ENCODE results near the gene ROS1. TPM values are rescaled to one million over a fixed set of nuclear protein-coding genes. Genes with fewer than 3 reads are reported as not detected.

The ROS1 gene
- total RNA-seq, 1 donor from 2014 or later: not detected

GRCh38 chr6:117344444-117345291 is 81.1 kb downstream of the ROS1 start:
- Histone ChIP-seq H3K4me3 (ENCODE audit: insufficient read depth, low read depth, low read length) (no peak overlapping the region), H3K4me1 (ENCODE audit: insufficient read depth, low read length) (no peaks in the 10 kb centered on the region), H2AFZ (ENCODE audit: low read depth, low read length) (no peak overlapping the region), H3K36me3 (ENCODE audit: insufficient read depth, low read length) (no peaks in the 10 kb centered on the region), H3K9me3 (ENCODE audit: insufficient read depth, low read depth, low read length) (no peaks in the 10 kb centered on the region), H3K9ac (ENCODE audit: low read length) (no peak overlapping the region), H4K20me1 (ENCODE audit: insufficient read depth, low read length) (no peaks in the 10 kb centered on the region), H3K27me3 (ENCODE audit: insufficient read depth, low read length) (no peaks in the 10 kb centered on the region), H3K79me2 (ENCODE audit: insufficient read depth, low read length) (no peaks in the 10 kb centered on the region), H3K4me2 (ENCODE audit: low read length) (no peak overlapping the region), H3K27ac (ENCODE audit: low read depth, low read length) (no peak overlapping the region)
- Mint-ChIP-seq H3K27me3 (ENCODE audit: low read depth, unreplicated experiment) (no peaks in the 10 kb centered on the region), H3K27ac (ENCODE audit: unreplicated experiment) (no peak overlapping the region), H3K4me3 (ENCODE audit: unreplicated experiment) (no peak overlapping the region), H3K4me1 (ENCODE audit: low read depth, unreplicated experiment) (no peaks in the 10 kb centered on the region), H3K36me3 (ENCODE audit: low read depth, unreplicated experiment) (no peaks in the 10 kb centered on the region), H3K9me3 (ENCODE audit: unreplicated experiment) (no peaks in the 10 kb centered on the region)
- TF ChIP-seq CTCF (IDR thresholded peaks at IDR 0.05; ENCODE audit: insufficient read depth, low read depth, low read length) (no peak), EZH2 (IDR thresholded peaks at IDR 0.05; ENCODE audit: insufficient read depth, low read length) (no peak)
- DNase-seq (ENCODE audit: low read depth): no peak
- FAIRE-seq: no peak

- H3K79me2 ChIP-seq (ENCODE audit: insufficient read depth, low read length): no peaks in the 10 kb centered on the region
- H3K27ac Mint-ChIP-seq (ENCODE audit: unreplicated experiment): no peak overlapping the region
- H3K36me3 ChIP-seq (ENCODE audit: insufficient read depth, low read length): no peaks in the 10 kb centered on the region
- H3K9me3 ChIP-seq (ENCODE audit: insufficient read depth, low read depth, low read length): no peaks in the 10 kb centered on the region
- no peaks in the 10 kb centered on the region for H4K20me1 ChIP-seq (ENCODE audit: insufficient read depth, low read length)
- peaks cover 2% of the 10 kb centered on the region for H3K27me3 Mint-ChIP-seq (ENCODE audit: low read depth, unreplicated experiment)
- H2AFZ ChIP-seq (ENCODE audit: low read depth, low read length): no peak overlapping the region
- no peaks in the 10 kb centered on the region for H3K4me1 Mint-ChIP-seq (ENCODE audit: low read depth, unreplicated experiment)
- H3K4me2 ChIP-seq (ENCODE audit: low read length): no peak overlapping the region
- TF ChIP-seq EZH2 (IDR thresholded peaks at IDR 0.05; ENCODE audit: insufficient read depth, low read length) (no peak), CTCF (IDR thresholded peaks at IDR 0.05; ENCODE audit: insufficient read depth, low read depth, low read length) (no peak)
- no peaks in the 10 kb centered on the region for H3K27me3 ChIP-seq (ENCODE audit: insufficient read depth, low read length)
- no peaks in the 10 kb centered on the region for H3K36me3 Mint-ChIP-seq (ENCODE audit: low read depth, unreplicated experiment)
- H3K27ac ChIP-seq (ENCODE audit: low read depth, low read length): no peak overlapping the region
- DNase-seq (ENCODE audit: low read depth): no peak
- no peaks in the 10 kb centered on the region for H3K9me3 Mint-ChIP-seq (ENCODE audit: unreplicated experiment)
- H3K4me3 Mint-ChIP-seq (ENCODE audit: unreplicated experiment): no peak overlapping the region
- no peak overlapping the region for H3K4me3 ChIP-seq (ENCODE audit: insufficient read depth, low read depth, low read length)
- H3K4me1 ChIP-seq (ENCODE audit: insufficient read depth, low read length): no peaks in the 10 kb centered on the region
- FAIRE-seq: no peak
- no peak overlapping the region for H3K9ac ChIP-seq (ENCODE audit: low read length)
Measured at GRCh38 chr6:117338567-117338966, 87.2 kb downstream of the ROS1 start.

- Histone ChIP-seq H4K20me1 (ENCODE audit: insufficient read depth, low read length) (no peaks in the 10 kb centered on the region), H3K9me3 (ENCODE audit: insufficient read depth, low read depth, low read length) (no peaks in the 10 kb centered on the region), H2AFZ (ENCODE audit: low read depth, low read length) (no peak overlapping the region), H3K79me2 (ENCODE audit: insufficient read depth, low read length) (no peaks in the 10 kb centered on the region), H3K4me2 (ENCODE audit: low read length) (no peak overlapping the region), H3K27me3 (ENCODE audit: insufficient read depth, low read length) (no peaks in the 10 kb centered on the region), H3K4me1 (ENCODE audit: insufficient read depth, low read length) (no peaks in the 10 kb centered on the region), H3K4me3 (ENCODE audit: insufficient read depth, low read depth, low read length) (no peak overlapping the region), H3K9ac (ENCODE audit: low read length) (no peak overlapping the region), H3K27ac (ENCODE audit: low read depth, low read length) (no peak overlapping the region), H3K36me3 (ENCODE audit: insufficient read depth, low read length) (no peaks in the 10 kb centered on the region)
- H3K9me3 Mint-ChIP-seq (ENCODE audit: unreplicated experiment): peaks cover 10% of the 10 kb centered on the region
- no peak overlapping the region for H3K27ac Mint-ChIP-seq (ENCODE audit: unreplicated experiment)
- FAIRE-seq (no peak), DNase-seq (ENCODE audit: low read depth) (no peak)
- TF ChIP-seq CTCF (IDR thresholded peaks at IDR 0.05; ENCODE audit: insufficient read depth, low read depth, low read length) (no peak), EZH2 (IDR thresholded peaks at IDR 0.05; ENCODE audit: insufficient read depth, low read length) (no peak)
- peaks cover 2% of the 10 kb centered on the region for H3K27me3 Mint-ChIP-seq (ENCODE audit: low read depth, unreplicated experiment)
- H3K36me3 Mint-ChIP-seq (ENCODE audit: low read depth, unreplicated experiment): no peaks in the 10 kb centered on the region
- H3K4me3 Mint-ChIP-seq (ENCODE audit: unreplicated experiment): no peak overlapping the region
- no peaks in the 10 kb centered on the region for H3K4me1 Mint-ChIP-seq (ENCODE audit: low read depth, unreplicated experiment)
Measured at GRCh38 chr6:117329926-117330325, 95.8 kb downstream of the ROS1 start.
